AG04449 (cell line): Measurements from ENCODE around the gene CCSER2.
"Not testable (repeated sequence)": the region's sequence is repeated elsewhere in the genome, so short reads cannot be mapped to it uniquely, and the experiment has no call there.

ENCODE experiments used
- CTCF ChIA-PET: fragments of 350-600 bp; formaldehyde crosslinking; extraction: SDS; loops from one replicate; lab custom pipeline; 2021; ENCODE audit warnings: antibody characterized with exemption; lab: Yijun Ruan, JAX
- POLR2A ChIA-PET: fragments of 400-600, 350-600 bp; formaldehyde crosslinking; extraction: SDS; loops from one replicate; lab custom pipeline; 2020; ENCODE audit warnings: antibody characterized with exemption, inconsistent platforms; lab: Yijun Ruan, JAX
- DNase-seq: peaks from one replicate; pipeline ENCODE4 v3.0.0-alpha.2; 2010; ENCODE audit warnings: low read depth, low spot score
- H3K4me3 ChIP-seq: 2 replicates; pipeline ENCODE4 v1.5.1; 2011; ENCODE audit warnings: low read depth, mild to moderate bottlenecking, control low read depth, low read length
- CTCF ChIP-seq: IDR thresholded peaks from one replicate; pipeline ENCODE4 v1.5.1; 2011; ENCODE audit warnings: mild to moderate bottlenecking, moderate library complexity, low read length, control low read depth, inconsistent platforms; ENCODE audit not compliant: insufficient read depth; ENCODE audit errors: missing control alignments

CCSER2 gene

GRCh38 chr10:84328418-84329195 is at the start of gene CCSER2:
TSS of gene CCSER2 (plus strand) at chr10:84328589. CDS start at chr10:84371053, 42,464 bp downstream.
- ChIA-PET CTCF (interaction anchor here (0.8 to 2.8 kb wide), 10 partner anchors 10 to 212 kb away, joined by 3 to 18 read pairs (median 5); no protein-coding TSS in a partner anchor), POLR2A (interaction anchor here (0.6 kb wide), 3 partner anchors 10 to 96 kb away, joined by 3 to 4 read pairs (median 3); no protein-coding TSS in a partner anchor)
- no peak for DNase-seq

GRCh38 chr10:84279876-84280475 is 48.4 kb upstream of the CCSER2 start:
- CTCF ChIA-PET, result interaction anchor here (1.2 to 3.0 kb wide), 2 partner anchors 15 to 257 kb away, joined by 4 to 11 read pairs; no protein-coding TSS in a partner anchor
- H3K4me3 ChIP-seq, POLR2A ChIA-PET, DNase-seq: not testable (repeated sequence)

More at GRCh38 chr10:84328418-84329195, at the start of gene CCSER2:
- peak within 1 kb of the TSS; percentile 67 for H3K4me3 ChIP-seq
- TF ChIP-seq CTCF, result peak; percentile 9

- DNase-seq, result no peak
- no peak overlapping the region for H3K4me3 ChIP-seq
- TF ChIP-seq CTCF, result no peak
- ChIA-PET CTCF (no interaction called here), POLR2A (no interaction called here)
These were observed 41.7 kb upstream of the CCSER2 start for GRCh38 chr10:84286695-84287094.

- ChIA-PET POLR2A (no interaction called here), CTCF (no interaction called here)
- no peak overlapping the region for H3K4me3 ChIP-seq
- no peak for DNase-seq
- TF ChIP-seq CTCF, result no peak
These were observed 40.2 kb upstream of the CCSER2 start for GRCh38 chr10:84288151-84288550.

GRCh38 chr10:84289521-84290200 is 38.7 kb upstream of the CCSER2 start:
- H3K4me3 ChIP-seq, result no peak overlapping the region
- POLR2A ChIA-PET, result no interaction called here
- no peak for TF ChIP-seq CTCF
- DNase-seq, result no peak
- CTCF ChIA-PET, result interaction anchor here (1.5 kb wide), 1 partner anchor 11 kb away, joined by 3 read pairs; no protein-coding TSS in a partner anchor

- TF ChIP-seq CTCF, result no peak
- DNase-seq, result no peak
- POLR2A ChIA-PET, result no interaction called here
- no peak overlapping the region for H3K4me3 ChIP-seq
- CTCF ChIA-PET, result interaction anchor here (1.5 kb wide), 1 partner anchor 10 kb away, joined by 3 read pairs; no protein-coding TSS in a partner anchor
These were observed 38.2 kb upstream of the CCSER2 start for GRCh38 chr10:84290235-84290634.
